Measurements from ENCODE around the gene CD79A.

CD79A gene

GRCh38 chr19:41918653-41919244, 41.7 kb downstream of the CD79A start:
- Mint-ChIP-seq H3K27me3 (ENCODE audit: low read depth) (peaks cover 8% of the 10 kb centered on the region), H3K4me3 (no peak overlapping the region), H3K9me3 (no peaks in the 10 kb centered on the region), H3K27ac (no peak overlapping the region), H3K36me3 (ENCODE audit: low read depth) (no peaks in the 10 kb centered on the region), H3K4me1 (no peaks in the 10 kb centered on the region)
- TF ChIP-seq CTCF (IDR thresholded peaks at IDR 0.05; ENCODE audit: unreplicated experiment in 3 of 3), result no peak

- no peak for TF ChIP-seq CTCF (IDR thresholded peaks at IDR 0.05; ENCODE audit: unreplicated experiment in 3 of 3)
- Mint-ChIP-seq H3K9me3 (no peaks in the 10 kb centered on the region), H3K27me3 (ENCODE audit: low read depth) (no peaks in the 10 kb centered on the region), H3K27ac (no peak overlapping the region), H3K36me3 (ENCODE audit: low read depth) (no peaks in the 10 kb centered on the region), H3K4me1 (no peaks in the 10 kb centered on the region), H3K4me3 (no peak overlapping the region)
Observed at GRCh38 chr19:41919948-41920712, 43.1 kb downstream of the CD79A start.

GRCh38 chr19:41920882-41921576, 44.0 kb downstream of the CD79A start:
- H3K4me1 Mint-ChIP-seq, result no peaks in the 10 kb centered on the region
- H3K36me3 Mint-ChIP-seq (ENCODE audit: low read depth), result no peaks in the 10 kb centered on the region
- no peaks in the 10 kb centered on the region for H3K9me3 Mint-ChIP-seq
- no peaks in the 10 kb centered on the region for H3K27me3 Mint-ChIP-seq (ENCODE audit: low read depth)
- H3K4me3 Mint-ChIP-seq, result no peak overlapping the region
- no peak for TF ChIP-seq CTCF (IDR thresholded peaks at IDR 0.05; ENCODE audit: unreplicated experiment in 3 of 3)
- H3K27ac Mint-ChIP-seq, result no peak overlapping the region

GRCh38 chr19:41921577-41922576, 44.8 kb downstream of the CD79A start:
- Mint-ChIP-seq H3K4me1 (no peaks in the 10 kb centered on the region), H3K9me3 (no peaks in the 10 kb centered on the region), H3K36me3 (ENCODE audit: low read depth) (no peaks in the 10 kb centered on the region), H3K27ac (no peak overlapping the region), H3K4me3 (no peak overlapping the region), H3K27me3 (ENCODE audit: low read depth) (no peaks in the 10 kb centered on the region)
- TF ChIP-seq CTCF (IDR thresholded peaks at IDR 0.05; ENCODE audit: unreplicated experiment in 3 of 3), result no peak

GRCh38 chr19:41922585-41922984, 45.5 kb downstream of the CD79A start:
- no peaks in the 10 kb centered on the region for H3K4me1 Mint-ChIP-seq
- TF ChIP-seq CTCF (IDR thresholded peaks at IDR 0.05; ENCODE audit: unreplicated experiment in 3 of 3), result no peak
- H3K27ac Mint-ChIP-seq, result no peak overlapping the region
- no peak overlapping the region for H3K4me3 Mint-ChIP-seq
- no peaks in the 10 kb centered on the region for H3K9me3 Mint-ChIP-seq
- no peaks in the 10 kb centered on the region for H3K27me3 Mint-ChIP-seq (ENCODE audit: low read depth)
- no peaks in the 10 kb centered on the region for H3K36me3 Mint-ChIP-seq (ENCODE audit: low read depth)
